ENCODE measurements around the gene RINL.

The RINL gene

DNA sequence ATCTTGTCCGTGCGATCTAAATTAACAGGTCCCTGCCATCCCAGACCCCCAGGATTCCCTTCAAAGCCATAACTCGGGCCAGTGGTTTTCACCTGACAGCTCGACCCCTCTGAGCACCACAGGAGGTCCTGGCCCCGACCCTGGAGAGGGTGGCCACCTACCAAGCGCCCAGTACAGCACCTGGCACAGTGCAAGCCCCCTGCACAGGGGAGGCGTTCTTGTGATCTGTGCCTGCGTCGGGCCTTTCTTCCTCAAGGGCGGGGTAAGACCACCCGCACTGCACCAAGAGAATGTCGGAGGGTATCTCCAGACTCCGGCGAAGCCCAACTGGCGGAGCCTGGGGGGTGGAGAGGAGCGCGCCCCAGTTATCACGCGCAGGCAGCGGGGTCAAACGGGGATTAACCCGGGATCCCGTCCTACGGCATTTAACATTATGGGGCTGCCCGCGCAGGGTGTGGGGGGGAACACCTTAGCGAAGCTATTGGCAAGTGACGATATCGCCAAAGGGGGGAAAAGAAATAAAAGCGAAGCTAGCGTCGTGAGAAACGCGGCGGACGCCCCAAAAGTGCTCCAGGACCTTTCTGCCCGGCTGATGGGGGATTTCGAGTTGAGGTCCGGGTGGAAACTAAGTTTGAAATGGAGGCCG, 27.0 kb downstream of the RINL start:
- DNase-seq (ENCODE audit: low read depth, low spot score) = no peak
- H3K27ac ChIP-seq = peak overlapping the region; percentile 99

DNA sequence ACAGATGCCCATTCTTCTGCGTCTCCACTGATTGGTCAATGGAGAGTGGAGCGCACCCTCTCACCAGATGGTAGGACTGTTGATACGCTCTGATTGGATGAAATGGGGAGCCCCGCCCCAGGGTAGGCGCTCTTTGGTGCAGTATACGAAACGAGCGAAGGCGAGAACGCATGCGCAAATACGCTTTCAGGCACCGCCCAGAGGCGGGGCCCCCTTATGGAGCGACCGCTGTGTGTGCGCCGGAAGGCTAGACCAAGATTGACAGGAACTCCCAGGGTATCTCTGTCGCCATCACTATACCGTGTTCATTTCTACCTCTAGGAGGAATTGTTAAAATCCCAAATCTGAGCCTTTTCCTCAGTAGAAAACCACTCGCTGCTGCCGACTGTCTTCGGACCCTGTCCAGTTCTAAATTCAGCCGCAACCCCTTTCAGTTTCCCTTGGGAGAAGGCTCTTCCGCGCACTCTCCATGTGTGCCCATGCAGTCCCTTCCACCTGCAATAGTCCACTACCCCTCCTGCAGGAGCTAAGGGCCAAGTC, 27.6 kb downstream of the RINL start:
- H3K27ac ChIP-seq = peak overlapping the region; percentile 99
- DNase-seq (ENCODE audit: low read depth, low spot score) = no peak

DNA sequence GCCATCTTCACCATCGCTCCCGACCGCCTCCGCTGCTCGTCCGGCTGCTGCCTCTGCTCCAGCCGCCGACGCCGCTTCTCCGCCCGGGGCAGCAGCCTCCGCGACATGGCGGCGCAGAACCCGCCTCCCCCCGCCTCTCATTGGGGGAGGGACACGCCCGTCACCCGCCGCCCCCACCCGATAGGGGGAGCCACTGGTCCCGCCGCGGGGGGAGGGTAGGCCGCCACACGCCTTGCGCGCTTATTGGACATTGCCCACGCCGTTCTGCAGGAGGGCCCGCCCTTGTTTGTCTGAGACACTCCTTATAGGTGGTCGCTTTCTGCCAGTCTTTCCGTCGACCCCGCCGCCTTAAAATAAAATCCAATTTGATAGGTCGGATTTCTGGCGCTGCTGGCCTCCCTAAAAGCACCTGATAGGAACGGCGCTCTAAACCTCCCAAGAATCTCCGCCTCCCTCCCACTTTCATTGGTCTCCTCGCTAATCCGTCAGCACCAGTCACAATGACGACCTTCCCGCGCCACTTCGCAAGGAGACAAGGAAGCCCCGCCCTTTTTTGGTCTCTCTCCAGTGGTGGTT, 28.1 kb downstream of the RINL start, which contains the start of gene HNRNPL:
TSS of gene HNRNPL (minus strand) at position 127 of the 576 bp plus-strand sequence. CDS start at position 107, 20 bp downstream.
- peak within 1 kb of the TSS; percentile 99 for H3K27ac ChIP-seq
- peak; percentile 100 for DNase-seq (ENCODE audit: low read depth, low spot score)

DNA sequence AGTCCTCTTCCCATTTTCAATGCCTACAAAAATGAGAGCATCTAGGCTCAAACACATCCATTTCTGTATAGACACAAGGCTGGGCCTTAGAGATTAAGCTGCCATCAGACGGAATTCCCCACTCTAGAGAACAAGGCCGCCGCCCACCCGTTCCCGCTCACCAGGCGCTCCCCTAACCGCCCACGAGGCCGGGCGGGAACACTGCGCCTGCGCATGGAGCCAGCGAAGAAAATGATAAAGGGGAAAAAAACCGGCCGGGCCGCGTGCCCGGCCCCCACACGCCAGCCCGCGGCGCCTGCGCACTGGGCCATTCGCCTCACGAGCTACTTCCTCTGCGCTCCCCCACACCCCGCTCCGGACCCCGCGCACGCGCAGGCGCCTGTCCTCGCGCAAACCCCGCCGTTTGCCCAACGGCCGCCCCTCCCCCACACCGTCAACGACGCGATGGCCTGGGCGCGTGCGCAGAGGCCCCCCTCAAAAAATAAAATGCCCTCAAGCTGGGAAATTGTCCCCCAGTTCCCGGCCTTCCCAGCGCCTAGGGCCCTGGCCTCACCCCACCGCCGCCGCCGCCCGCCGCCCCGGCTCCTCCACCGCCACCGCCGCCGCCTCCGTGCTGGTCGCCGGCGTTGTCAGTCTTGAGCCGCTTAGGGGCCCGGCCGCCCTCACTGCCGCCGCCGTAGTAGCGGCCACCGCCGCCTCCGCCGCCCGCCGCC, 28.8 kb downstream of the RINL start:
- H3K27ac ChIP-seq = peak overlapping the region; percentile 99
- DNase-seq (ENCODE audit: low read depth, low spot score) = no peak

DNA sequence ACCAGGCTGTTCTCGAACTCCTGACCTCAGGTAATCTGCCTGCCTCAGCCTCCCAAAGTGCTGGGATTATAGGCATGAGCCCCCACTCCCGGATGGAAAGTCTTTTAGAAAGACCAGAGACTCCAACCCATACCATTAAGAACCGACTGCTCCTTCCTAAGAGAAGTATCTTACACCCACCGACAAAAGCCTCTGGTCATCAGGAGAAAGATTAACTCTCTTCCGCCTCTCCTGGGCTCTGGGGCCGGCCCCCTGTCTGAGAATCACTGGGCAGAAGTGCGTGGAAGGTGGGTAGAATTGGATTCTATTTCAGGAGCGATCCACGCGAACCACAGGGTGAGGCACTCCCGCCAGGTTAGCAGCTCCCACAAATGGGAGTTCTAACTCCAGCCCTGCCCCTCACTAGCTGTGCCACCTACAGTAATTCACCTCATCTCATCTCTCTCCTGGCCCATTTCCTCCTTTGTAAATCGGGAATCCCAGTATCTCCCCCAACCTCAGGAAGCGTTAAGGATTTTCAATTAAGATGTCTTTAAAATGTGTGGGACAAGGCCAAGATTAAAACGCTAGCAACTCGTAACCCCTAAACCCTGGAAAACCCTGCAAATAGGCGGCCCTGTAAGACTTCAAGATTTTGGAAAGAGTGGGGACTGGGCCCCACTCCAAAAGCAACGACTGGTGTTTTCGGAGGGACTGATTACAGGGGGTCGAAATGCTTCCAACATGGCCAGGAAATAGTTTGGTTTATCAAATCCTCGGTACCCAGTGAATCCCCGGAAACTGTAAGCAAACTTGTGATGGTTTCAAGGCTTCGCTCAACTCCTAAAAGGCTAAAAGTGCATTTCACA, 29.6 kb downstream of the RINL start:
- no peak for DNase-seq (ENCODE audit: low read depth, low spot score)
- peak overlapping the region; percentile 99 for H3K27ac ChIP-seq

DNA sequence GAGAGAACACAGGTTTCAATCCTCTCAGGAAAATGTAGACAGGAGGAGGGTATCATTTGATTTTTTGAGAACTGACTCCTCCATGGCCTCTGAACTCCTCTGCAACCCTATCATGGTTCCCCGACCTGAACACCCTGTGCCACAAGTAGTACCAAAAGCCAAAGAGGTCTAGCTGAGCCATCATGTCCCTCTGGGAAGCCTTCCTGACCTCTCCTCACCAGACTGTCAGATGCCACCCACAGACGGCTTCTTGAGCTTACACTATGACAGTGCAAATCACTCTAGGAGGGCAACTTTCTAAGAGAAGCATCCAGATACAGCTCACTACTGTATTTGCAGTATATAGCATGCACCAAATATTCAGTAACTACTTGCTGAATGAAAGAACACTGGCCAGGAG, 32.0 kb downstream of the RINL start:
- no peak for DNase-seq (ENCODE audit: low read depth, low spot score)
- H3K27ac ChIP-seq = no peak overlapping the region

DNA sequence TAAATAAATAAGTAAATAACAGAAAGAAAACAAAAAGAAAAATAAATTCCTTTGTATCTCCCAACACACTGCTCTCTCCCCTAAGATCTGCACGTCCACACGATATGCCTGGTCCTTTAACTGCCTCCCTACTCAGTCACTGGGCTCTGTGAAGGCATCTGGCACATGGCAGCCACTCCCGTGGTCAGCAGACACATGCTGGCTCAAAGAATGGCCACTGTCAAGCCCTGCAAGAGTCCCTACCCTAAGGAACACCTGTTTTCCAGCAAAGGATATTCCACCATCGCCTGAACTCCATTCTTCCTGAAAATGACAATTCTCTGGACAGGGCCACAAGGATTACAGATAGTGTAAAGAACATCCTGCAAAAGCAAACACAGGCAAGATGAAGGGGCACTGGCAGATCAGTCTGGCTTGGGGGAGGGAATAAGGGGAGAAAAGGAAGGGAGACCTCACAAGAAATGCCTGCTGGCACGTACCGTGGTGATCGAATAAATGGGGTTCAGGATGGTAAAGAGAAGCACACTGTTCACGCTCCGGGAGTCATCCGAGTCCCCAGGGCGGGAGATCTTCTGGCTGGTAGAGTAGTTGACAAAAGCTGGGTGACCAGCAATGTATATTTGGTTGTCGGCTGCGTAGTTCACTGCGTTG, 32.6 kb downstream of the RINL start:
- no peak for DNase-seq (ENCODE audit: low read depth, low spot score)

DNA sequence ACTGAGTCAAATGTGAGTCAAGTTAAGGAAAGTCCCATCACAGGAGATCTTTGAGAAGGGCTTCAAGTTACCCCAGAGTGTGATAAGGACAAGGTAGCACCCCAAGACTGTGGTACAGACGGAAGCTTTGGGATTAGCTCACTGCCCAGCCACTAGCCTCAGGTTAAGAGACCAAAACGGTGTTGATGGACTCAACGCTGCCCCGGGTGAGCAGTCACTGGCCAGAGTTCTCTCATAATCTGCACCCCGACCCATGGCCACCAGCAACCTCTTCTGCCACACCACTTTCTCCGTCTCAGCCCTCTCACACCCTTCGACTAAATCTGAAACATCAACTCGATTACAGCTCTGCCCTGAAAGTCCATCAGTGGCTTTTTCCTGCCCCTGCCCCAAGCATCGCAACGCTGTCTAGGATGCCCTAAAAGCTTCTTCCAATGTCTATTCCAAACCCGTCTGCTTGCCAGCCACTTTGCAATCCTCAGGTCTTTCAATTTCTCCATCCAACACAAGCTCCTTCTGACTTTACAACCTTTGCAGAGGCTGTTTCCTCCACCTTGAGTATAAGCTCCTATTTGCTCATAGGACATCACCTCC, 33.9 kb downstream of the RINL start:
- H3K27ac ChIP-seq = no peak overlapping the region
- DNase-seq (ENCODE audit: low read depth, low spot score) = no peak

More for the DNA sequence above, 32.6 kb downstream of the RINL start:
- no peak overlapping the region for H3K27ac ChIP-seq

DNA sequence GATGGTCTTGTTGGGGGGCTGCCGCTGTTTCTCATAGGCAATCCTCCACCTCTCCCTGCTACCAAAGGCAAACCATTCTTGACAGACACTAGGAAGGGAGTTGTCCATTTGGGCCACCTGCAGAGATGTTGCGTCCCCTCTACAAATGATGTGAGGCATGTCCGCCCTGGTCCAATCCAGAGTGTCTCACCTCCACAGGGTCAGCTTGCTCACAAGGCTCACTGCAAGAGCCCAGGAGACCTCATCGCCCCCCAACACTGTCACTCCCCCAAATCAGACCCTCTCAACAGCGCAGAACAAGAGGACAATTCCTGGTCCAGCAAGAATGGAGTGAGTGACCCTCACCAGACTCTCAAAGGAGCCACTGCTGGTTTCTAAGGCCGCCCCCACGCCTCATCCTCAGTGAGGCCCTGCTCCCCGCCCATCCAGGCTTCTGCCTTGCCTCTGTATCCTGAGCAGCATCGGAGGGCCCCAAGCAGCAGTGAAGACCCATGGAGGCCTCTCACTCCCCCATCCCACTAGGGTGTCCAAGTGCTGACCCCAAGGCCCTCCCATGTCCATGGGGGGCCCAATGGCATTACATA, 34.8 kb downstream of the RINL start:
- H3K27ac ChIP-seq = no peak overlapping the region
- no peak for DNase-seq (ENCODE audit: low read depth, low spot score)

DNA sequence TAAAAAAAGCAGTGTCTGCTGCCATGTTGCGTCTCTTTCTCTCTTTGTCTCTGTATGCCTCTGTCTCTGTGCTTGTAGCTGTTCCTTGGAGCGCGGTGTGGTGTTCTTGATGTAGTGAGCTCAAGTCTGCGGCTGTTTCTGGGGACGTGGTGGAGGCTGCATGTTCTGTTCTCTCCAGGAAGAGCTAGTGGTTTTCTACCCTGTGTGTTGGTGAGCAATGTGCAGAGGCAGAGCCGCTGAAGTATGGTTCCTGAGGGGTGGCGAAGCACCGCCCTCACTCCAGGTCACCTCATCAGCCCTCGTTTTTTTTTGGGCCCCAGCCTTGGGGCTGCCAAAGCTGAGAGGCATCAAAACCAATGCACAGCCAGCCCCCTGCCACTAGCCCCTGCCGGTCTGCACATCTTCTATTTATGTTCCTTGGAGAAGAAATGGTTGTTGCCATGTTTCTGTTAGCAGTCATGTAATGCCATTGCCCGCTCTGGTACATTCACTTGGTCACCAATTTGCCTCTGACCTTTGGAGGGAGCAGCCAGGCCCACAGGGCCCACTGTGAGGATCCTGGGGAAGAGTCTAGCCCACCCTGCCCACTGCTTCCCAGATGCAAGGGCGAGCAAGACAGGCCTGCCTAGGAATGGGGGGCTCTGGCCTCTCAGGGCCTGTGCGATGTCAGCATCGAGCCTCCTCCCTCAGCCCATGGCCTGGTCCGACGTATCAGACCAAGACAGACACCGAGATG, 35.5 kb downstream of the RINL start:
- H3K27ac ChIP-seq = no peak overlapping the region
- no peak for DNase-seq (ENCODE audit: low read depth, low spot score)

DNA sequence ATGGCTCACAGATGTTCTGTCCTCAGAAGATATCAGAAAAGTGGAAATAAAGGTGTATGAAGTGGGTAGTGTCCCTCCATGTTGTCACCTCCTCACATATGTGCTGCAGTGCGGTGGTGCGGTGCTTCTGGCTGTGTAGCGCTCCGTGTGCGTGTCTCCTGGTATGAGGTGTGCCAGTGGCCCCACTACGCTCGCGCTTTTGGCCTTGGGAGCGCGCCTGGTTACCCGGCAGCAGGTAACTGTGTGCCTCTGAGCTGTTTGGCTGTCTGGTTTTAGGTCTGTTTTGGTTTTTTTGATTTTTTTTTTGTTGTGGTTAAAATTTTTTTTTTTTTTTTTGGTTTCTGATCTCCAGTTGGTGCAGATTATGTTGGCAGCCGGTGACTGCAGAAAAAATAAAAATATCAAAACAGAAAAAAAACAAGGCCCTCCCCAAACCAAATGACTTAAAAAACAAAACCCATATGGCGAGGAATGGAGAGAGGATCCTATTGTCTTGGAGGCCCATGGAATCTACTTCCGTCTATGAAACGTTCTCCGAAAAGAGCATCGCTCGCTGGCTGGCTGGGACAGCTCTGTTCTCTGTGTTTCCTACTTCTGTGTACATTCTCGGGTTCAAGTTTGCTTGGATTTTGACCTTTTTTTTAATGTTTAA, 36.2 kb downstream of the RINL start:
- DNase-seq (ENCODE audit: low read depth, low spot score) = no peak
- H3K27ac ChIP-seq = no peak overlapping the region

DNA sequence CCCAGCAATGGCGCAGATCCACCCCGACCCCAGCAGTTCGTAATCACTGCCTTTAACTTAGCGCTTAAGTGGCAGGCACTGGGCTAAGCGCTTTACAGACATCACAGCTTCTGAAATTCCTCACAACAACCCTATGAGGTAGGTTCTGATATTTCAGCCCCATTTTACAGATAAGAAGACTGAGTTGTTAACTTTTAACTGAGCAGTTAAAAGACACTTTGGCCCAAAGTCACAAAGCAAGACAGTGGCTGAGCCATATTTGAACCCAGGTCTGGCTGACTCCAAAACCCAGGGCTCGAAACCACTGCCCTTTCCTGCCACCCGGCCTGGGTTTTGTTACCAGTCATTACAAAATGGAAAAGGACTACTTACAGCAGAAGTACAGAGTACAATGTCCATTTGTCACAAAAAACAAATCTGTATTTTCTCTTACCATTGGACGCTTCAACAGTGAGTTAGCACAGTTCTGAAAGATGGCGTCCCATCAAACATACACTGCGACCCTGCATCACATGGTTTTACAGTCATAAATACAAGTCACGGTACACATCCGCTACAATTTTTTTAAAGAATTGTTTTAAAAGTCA, 36.8 kb downstream of the RINL start:
- DNase-seq (ENCODE audit: low read depth, low spot score) = no peak
- H3K27ac ChIP-seq = peak overlapping the region; percentile 91

DNA sequence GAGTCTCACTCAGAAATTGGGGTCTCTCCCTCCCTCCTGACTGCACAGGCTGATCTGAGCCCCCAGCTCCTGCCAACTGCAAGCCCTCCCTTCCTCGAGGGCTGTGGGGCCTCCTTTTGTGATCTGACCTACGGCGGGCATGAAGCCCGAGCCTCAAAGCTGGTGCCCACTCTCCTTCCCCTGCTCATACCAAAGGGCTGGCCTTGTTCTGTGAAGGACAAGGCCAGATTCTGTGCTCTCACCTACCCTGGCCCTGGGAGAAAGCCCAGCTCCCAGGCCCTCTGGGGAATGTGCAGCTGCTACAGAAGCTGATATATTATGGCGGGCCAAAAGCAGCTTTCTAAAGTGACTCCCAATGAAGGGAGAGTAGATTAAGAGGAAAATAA, 37.5 kb downstream of the RINL start:
- H3K27ac ChIP-seq = peak overlapping the region; percentile 91
- no peak for DNase-seq (ENCODE audit: low read depth, low spot score)

DNA sequence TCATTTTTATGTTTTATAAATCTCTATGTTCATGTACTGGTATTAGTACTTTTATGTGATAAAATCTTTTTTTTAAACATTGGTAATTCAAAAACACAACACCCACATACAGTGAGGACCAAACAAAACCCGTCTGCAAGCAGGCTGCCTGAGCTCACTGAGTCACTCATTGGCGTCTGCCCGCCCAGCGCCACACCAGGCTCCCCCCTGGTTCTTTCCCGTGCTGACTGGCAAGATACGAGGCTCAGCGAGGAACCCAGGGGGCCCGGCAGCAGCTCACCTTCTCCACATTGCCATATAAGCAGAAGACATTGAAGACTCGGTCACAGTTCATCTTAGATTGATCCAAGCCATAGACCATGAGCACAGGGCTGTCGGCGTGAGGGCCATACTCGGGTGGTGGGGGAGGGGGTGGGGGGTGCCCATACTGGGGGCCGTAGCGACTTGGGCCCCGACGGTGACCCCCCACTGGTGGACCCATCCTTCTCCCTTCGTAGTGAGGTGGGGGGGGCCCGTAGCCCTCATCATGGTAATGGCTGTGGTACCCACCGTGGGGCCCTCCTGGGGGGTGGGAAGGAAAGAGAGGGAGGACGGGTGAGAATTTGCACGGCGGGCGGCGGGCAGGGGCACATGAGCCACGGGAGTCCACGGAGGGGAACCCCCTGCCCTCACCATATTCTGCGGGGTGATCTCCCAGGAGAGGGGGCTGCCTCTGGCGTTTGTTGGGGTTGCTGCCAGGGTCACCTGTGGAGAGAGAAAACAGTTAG, 38.1 kb downstream of the RINL start:
- no peak for DNase-seq (ENCODE audit: low read depth, low spot score)
- peak overlapping the region; percentile 91 for H3K27ac ChIP-seq

DNA sequence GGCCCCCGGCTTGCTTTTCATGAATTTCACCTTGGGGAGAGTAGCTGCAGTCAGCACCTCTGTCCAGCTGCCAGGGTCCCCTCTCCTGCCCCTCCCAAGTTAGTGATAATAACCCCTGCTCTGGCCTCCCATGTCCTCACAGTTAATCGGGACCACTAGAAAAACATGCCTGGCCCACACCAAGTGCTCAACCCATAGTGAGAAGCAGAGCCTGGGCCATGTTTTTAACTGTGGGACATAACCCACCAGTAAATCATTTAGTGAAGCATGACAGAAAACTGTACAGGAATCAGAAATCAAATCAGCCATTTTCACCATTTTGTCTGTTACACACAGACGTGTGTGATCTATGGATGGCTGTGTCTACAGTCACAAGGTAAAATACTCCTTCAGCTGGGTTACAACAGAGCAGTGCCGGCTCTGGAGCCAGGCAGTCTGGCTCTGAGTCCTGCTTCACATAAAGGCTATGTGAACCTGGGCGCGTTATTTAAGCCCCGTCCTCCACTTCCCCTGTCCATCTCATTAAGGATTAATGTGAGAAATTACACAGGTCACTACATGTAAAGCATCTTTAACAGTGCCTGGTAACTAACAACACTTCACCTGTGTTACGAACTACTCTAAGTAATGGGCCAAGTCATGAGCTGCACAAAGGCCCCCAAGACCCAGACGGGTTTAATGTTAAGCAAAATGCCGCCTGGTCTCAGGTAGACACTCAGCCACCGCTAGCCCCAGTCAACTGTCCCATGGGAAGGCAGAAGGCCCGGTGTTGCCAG, 38.9 kb downstream of the RINL start:
- no peak for DNase-seq (ENCODE audit: low read depth, low spot score)
- H3K27ac ChIP-seq = peak overlapping the region; percentile 91

Measured in epithelial cell of prostate (primary cell).